ACHN (cell line): ENCODE data around the gene CHRNA10.
"Not testable (repeated sequence)": the region's sequence is repeated elsewhere in the genome, so short reads cannot be mapped to it uniquely, and the experiment has no call there.

ENCODE experiments used
- DNase-seq: peaks from one replicate; pipeline ENCODE4 v3.0.0-alpha.2; 2015
- in situ Hi-C: cut with HindIII; loops from 2 replicates; pipeline ENCODE4 v1.10.0; 2017; ENCODE audit warnings: low sequenced_read_pairs, low pct_ligation_motif_present, low pct_unique_long_range_greater_than_20kb

The CHRNA10 gene

GRCh38 chr11:3667149-3668035 lies 3.8 kb downstream of the CHRNA10 start:
- no peak for DNase-seq
- in situ Hi-C loops, result no loop called here

GRCh38 chr11:3666023-3666530 lies 5.1 kb downstream of the CHRNA10 start:
- no peak for DNase-seq
- in situ Hi-C loops, result no loop called here

- in situ Hi-C loops, result no loop called here
- DNase-seq, result no peak
These were observed 5.7 kb downstream of the CHRNA10 start for GRCh38 chr11:3665336-3666022.

- in situ Hi-C loops, result no loop called here
- no peak for DNase-seq
These were observed 7.1 kb downstream of the CHRNA10 start for GRCh38 chr11:3664032-3664630.

- DNase-seq, result no peak
- in situ Hi-C loops, result no loop called here
These were observed 8.3 kb downstream of the CHRNA10 start for GRCh38 chr11:3662856-3663255.

- in situ Hi-C loops, result no loop called here
These were observed 10.2 kb downstream of the CHRNA10 start for GRCh38 chr11:3660960-3661359.

GRCh38 chr11:3659595-3660515 lies 11.3 kb downstream of the CHRNA10 start:
- DNase-seq, result no peak
- in situ Hi-C loops, result no loop called here

More at GRCh38 chr11:3660960-3661359, 10.2 kb downstream of the CHRNA10 start:
- DNase-seq, result no peak

GRCh38 chr11:3658252-3658651 lies 12.9 kb downstream of the CHRNA10 start:
- in situ Hi-C loops, result no loop called here
- DNase-seq, result no peak

GRCh38 chr11:3657331-3657730 lies 13.9 kb downstream of the CHRNA10 start:
- in situ Hi-C loops, DNase-seq: not testable (repeated sequence)

- in situ Hi-C loops, result no loop called here
These were observed 15.6 kb downstream of the CHRNA10 start for GRCh38 chr11:3655547-3655946.

GRCh38 chr11:3652514-3652913 lies 18.7 kb downstream of the CHRNA10 start:
- in situ Hi-C loops, DNase-seq: not testable (repeated sequence)

More at GRCh38 chr11:3655547-3655946, 15.6 kb downstream of the CHRNA10 start:
- DNase-seq, result no peak

- DNase-seq, in situ Hi-C loops: not testable (repeated sequence)
These were observed 21.8 kb downstream of the CHRNA10 start for GRCh38 chr11:3649374-3649773.

- in situ Hi-C loops, result not testable (repeated sequence)
These were observed 22.3 kb downstream of the CHRNA10 start for GRCh38 chr11:3648843-3649242.

GRCh38 chr11:3645552-3645951 lies 25.6 kb downstream of the CHRNA10 start:
- no peak for DNase-seq
- in situ Hi-C loops, result no loop called here

More at GRCh38 chr11:3648843-3649242, 22.3 kb downstream of the CHRNA10 start:
- DNase-seq, result not testable (repeated sequence)

GRCh38 chr11:3644817-3645235 lies 26.4 kb downstream of the CHRNA10 start, which contains the start of gene ART1:
TSS of gene ART1 (plus strand) at chr11:3645128. CDS start at chr11:3659214, 14,086 bp downstream.
- peak; percentile 12 for DNase-seq
- in situ Hi-C loops, result no loop called here

- DNase-seq, in situ Hi-C loops: not testable (repeated sequence)
These were observed 28.1 kb downstream of the CHRNA10 start for GRCh38 chr11:3643102-3643546.

GRCh38 chr11:3642071-3642951 lies 28.9 kb downstream of the CHRNA10 start:
- peak; percentile 79 for DNase-seq
- in situ Hi-C loops, result no loop called here
